Suprapubic skin (tissue), 4 donors: ENCODE measurements around the gene RHOD.

Source experiments
- EP300 ChIP-seq: sonication (generic); formaldehyde crosslinking; IDR thresholded peaks from one replicate; pipeline ENCODE4 v1.6.1; 2017; ENCODE audit warnings: antibody characterized with exemption
- POLR2A ChIP-seq, 2 donors: fragments of 450-650 bp; IDR thresholded peaks; one replicate each; pipeline ENCODE4 v1.6.1; 2017; ENCODE audit warnings: antibody characterized with exemption in 2 of 2, mild to moderate bottlenecking in 2 of 2, moderate library complexity in 2 of 2
- POLR2AphosphoS5 ChIP-seq, 3 donors: sonication (generic); formaldehyde crosslinking; IDR thresholded peaks; one replicate each; pipeline ENCODE4 v1.6.1; 2017; ENCODE audit warnings: antibody characterized with exemption in 3 of 3
- TF ChIP-seq, protein P1 (sequence below), 2 donors: fragments of 200-600 bp in 1 of 2; fragments of 450-650 bp in 1 of 2; sonication (generic) in 1 of 2; IDR thresholded peaks; one replicate each; pipeline ENCODE4 v1.5.1; 2016 to 2019; ENCODE audit warnings: antibody characterized with exemption in 2 of 2, mild to moderate bottlenecking in 1 of 2, moderate library complexity in 1 of 2

- TF ChIP-seq, protein P1, sequence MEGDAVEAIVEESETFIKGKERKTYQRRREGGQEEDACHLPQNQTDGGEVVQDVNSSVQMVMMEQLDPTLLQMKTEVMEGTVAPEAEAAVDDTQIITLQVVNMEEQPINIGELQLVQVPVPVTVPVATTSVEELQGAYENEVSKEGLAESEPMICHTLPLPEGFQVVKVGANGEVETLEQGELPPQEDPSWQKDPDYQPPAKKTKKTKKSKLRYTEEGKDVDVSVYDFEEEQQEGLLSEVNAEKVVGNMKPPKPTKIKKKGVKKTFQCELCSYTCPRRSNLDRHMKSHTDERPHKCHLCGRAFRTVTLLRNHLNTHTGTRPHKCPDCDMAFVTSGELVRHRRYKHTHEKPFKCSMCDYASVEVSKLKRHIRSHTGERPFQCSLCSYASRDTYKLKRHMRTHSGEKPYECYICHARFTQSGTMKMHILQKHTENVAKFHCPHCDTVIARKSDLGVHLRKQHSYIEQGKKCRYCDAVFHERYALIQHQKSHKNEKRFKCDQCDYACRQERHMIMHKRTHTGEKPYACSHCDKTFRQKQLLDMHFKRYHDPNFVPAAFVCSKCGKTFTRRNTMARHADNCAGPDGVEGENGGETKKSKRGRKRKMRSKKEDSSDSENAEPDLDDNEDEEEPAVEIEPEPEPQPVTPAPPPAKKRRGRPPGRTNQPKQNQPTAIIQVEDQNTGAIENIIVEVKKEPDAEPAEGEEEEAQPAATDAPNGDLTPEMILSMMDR (IDR thresholded peaks at IDR 0.05) = no peak
- TF ChIP-seq POLR2A (IDR thresholded peaks at IDR 0.05) (no peak), POLR2AphosphoS5 (IDR thresholded peaks at IDR 0.05) (no peak), EP300 (no peak)
Measured at GRCh38 chr11:67114275-67114896, 57.7 kb downstream of the RHOD start.
